SK-N-MC (cell line): ENCODE data around the gene SIX2.

Experiments
- EZH2 ChIP-seq: fragments of 200-600 bp; sonication (generic); IDR thresholded peaks from one replicate; pipeline ENCODE4 v1.6.1; 2017; ENCODE audit warnings: antibody characterized with exemption
- POLR2AphosphoS5 ChIP-seq: IDR thresholded peaks from 2 replicates; pipeline ENCODE4 v1.6.1; 2012; ENCODE audit warnings: mild to moderate bottlenecking, low read depth, low read length, borderline replicate concordance

- TF ChIP-seq EZH2: no peak
- TF ChIP-seq POLR2AphosphoS5: no peak
These were observed 52.4 kb downstream of the SIX2 start for GRCh38 chr2:44956843-44957242.
